IMR-90 (cell line): ENCODE measurements around the gene PLGRKT. TPM values are rescaled to one million over a fixed set of nuclear protein-coding genes. Genes with fewer than 3 reads are reported as not detected.
"Not testable (repeated sequence)": the region's sequence is repeated elsewhere in the genome, so short reads cannot be mapped to it uniquely, and the experiment has no call there.

Source experiments
- ATAC-seq: fragments of 200-7000 bp; cut with Tn5 transposase; 2 replicates; pipeline ENCODE4 v1.9.1; 2020; ENCODE audit warnings: low read depth, mild to moderate bottlenecking, moderate library complexity
- BruUV-seq: library from RNA; stranded (reverse); fragments of 400-500 nt; replicated peaks from 2 replicates; lab custom pipeline; 2021; lab: Mats Ljungman, UMichigan
- CTCF ChIA-PET: fragments of 300-600 bp; formaldehyde crosslinking; extraction: SDS; loops from one replicate; lab custom pipeline; 2021; ENCODE audit warnings: antibody characterized with exemption; lab: Yijun Ruan, JAX
- POLR2A ChIA-PET: fragments of 300-600 bp; sonication (Branson Sonifier 250); formaldehyde crosslinking; loops from one replicate; lab custom pipeline; 2022; ENCODE audit warnings: antibody characterized with exemption; ENCODE audit not compliant: unreplicated experiment; lab: Charles Lee
- DNase-seq: peaks from one replicate; pipeline ENCODE4 v3.0.0; 2013
- H2AFZ ChIP-seq: replicated peaks from 2 replicates; pipeline ENCODE3; 2013; ENCODE audit warnings: low read length, mild to moderate bottlenecking; ENCODE audit not compliant: poor library complexity
- H2AK5ac ChIP-seq: 2 replicates; pipeline ENCODE4 v1.6.1; 2013; ENCODE audit warnings: low read depth, low read length, inconsistent platforms
- H2AK9ac ChIP-seq: replicated peaks from 2 replicates; pipeline ENCODE3; 2013; ENCODE audit warnings: mild to moderate bottlenecking, low read depth, low read length, moderate library complexity; ENCODE audit not compliant: poor library complexity
- H2BK120ac ChIP-seq: 2 replicates; pipeline ENCODE4 v1.6.1; 2013; ENCODE audit warnings: low read depth, low read length, inconsistent platforms
- H2BK15ac ChIP-seq: 3 replicates; pipeline ENCODE4 v1.6.1; 2013; ENCODE audit warnings: low read depth, low read length, inconsistent platforms
- H2BK20ac ChIP-seq: 2 replicates; pipeline ENCODE4 v1.6.1; 2013; ENCODE audit warnings: low read depth, mild to moderate bottlenecking, inconsistent platforms, low read length, moderate library complexity
- H2BK5ac ChIP-seq: 2 replicates; pipeline ENCODE4 v1.6.1; 2013; ENCODE audit warnings: mild to moderate bottlenecking, low read depth, low read length, inconsistent platforms; ENCODE audit not compliant: poor library complexity, severe bottlenecking
- H3K14ac ChIP-seq: replicated peaks from 2 replicates; pipeline ENCODE4 v1.6.1; 2013; ENCODE audit warnings: low read depth, low read length, inconsistent platforms
- H3K18ac ChIP-seq: 2 replicates; pipeline ENCODE4 v1.6.1; 2013; ENCODE audit warnings: low read depth, low read length, control low read depth
- H3K23ac ChIP-seq: 2 replicates; pipeline ENCODE4 v1.6.1; 2013; ENCODE audit warnings: low read depth, low read length, inconsistent platforms
- H3K27ac ChIP-seq: 2 replicates; pipeline ENCODE4 v1.5.1; 2013; ENCODE audit warnings: mild to moderate bottlenecking, control low read depth, low read length; ENCODE audit not compliant: insufficient read depth
- H3K27me3 ChIP-seq: 2 replicates; pipeline ENCODE4 v1.6.1; 2013; ENCODE audit warnings: low read length; ENCODE audit not compliant: control insufficient read depth, insufficient read depth
- H3K36me3 ChIP-seq: 2 replicates; pipeline ENCODE4 v1.6.1; 2013; ENCODE audit warnings: low read length, mixed read lengths; ENCODE audit not compliant: control insufficient read depth, insufficient read depth
- H3K4ac ChIP-seq: 2 replicates; pipeline ENCODE4 v1.6.1; 2013; ENCODE audit warnings: low read depth, low read length, inconsistent platforms
- H3K4me1 ChIP-seq: 2 replicates; pipeline ENCODE4 v1.6.1; 2013; ENCODE audit warnings: low read length, mixed read lengths; ENCODE audit not compliant: control insufficient read depth, insufficient read depth
- H3K4me2 ChIP-seq: 2 replicates; pipeline ENCODE4 v1.6.1; 2013; ENCODE audit warnings: low read depth, mild to moderate bottlenecking, control low read depth, low read length, moderate library complexity
- H3K4me3 ChIP-seq: 2 replicates; pipeline ENCODE4 v1.5.1; 2013; ENCODE audit warnings: low read depth, mild to moderate bottlenecking, control low read depth, low read length, moderate library complexity; ENCODE audit not compliant: insufficient read depth
- H3K56ac ChIP-seq: 2 replicates; pipeline ENCODE4 v1.6.1; 2013; ENCODE audit warnings: low read length, inconsistent platforms; ENCODE audit not compliant: insufficient read depth; ENCODE audit errors: extremely low read depth
- H3K79me1 ChIP-seq, 2 experiments: 2 replicates each; pipeline ENCODE4 v1.6.1; 2013; ENCODE audit warnings: low read length in 2 of 2, inconsistent platforms in 1 of 2, low read depth in 1 of 2
- H3K9ac ChIP-seq: 2 replicates; pipeline ENCODE4 v1.6.1; 2013; ENCODE audit warnings: low read depth, low read length, control low read depth
- H3K9me1 ChIP-seq: 2 replicates; pipeline ENCODE4 v1.6.1; 2013; ENCODE audit warnings: low read length, inconsistent platforms; ENCODE audit not compliant: insufficient read depth
- H3K9me3 ChIP-seq: 2 replicates; pipeline ENCODE4 v1.6.1; 2013; ENCODE audit warnings: low read length; ENCODE audit not compliant: control insufficient read depth, insufficient read depth
- H4K20me1 ChIP-seq: 2 replicates; pipeline ENCODE4 v1.6.1; 2013; ENCODE audit warnings: low read length, inconsistent platforms; ENCODE audit not compliant: insufficient read depth
- H4K5ac ChIP-seq: 2 replicates; pipeline ENCODE4 v1.6.1; 2013; ENCODE audit warnings: mild to moderate bottlenecking, low read depth, low read length, control low read depth
- H4K8ac ChIP-seq, 2 experiments: 2 replicates each; pipeline ENCODE4 v1.6.1; 2013; ENCODE audit warnings: low read depth in 2 of 2, low read length in 2 of 2, control low read depth in 1 of 2, inconsistent platforms in 1 of 2
- H4K91ac ChIP-seq: 2 replicates; pipeline ENCODE4 v1.6.1; 2013; ENCODE audit warnings: low read depth, low read length, inconsistent platforms; ENCODE audit not compliant: insufficient read depth
- FOS ChIP-seq: fragments of 150-350 bp; IDR thresholded peaks from 2 replicates; pipeline ENCODE4 v1.6.1; 2016; ENCODE audit warnings: low read depth, low read length
- RFX5 ChIP-seq: IDR thresholded peaks from 2 replicates; pipeline ENCODE4 v1.8.0; 2012; ENCODE audit warnings: low read depth, mild to moderate bottlenecking, low read length, moderate library complexity
- WGBS, 2 experiments: methylation state at CpG; one replicate each; pipeline versions ENCODE4 v1.1.5 to v1.1.7; 2013; ENCODE audit warnings: missing lambda C conversion rate in 2 of 2; ENCODE audit not compliant: insufficient read length in 1 of 2; ENCODE audit errors: extremely low coverage in 2 of 2; 5-methylcytosine and 5-hydroxymethylcytosine counted together
- dilution Hi-C: fragments of 300-500 bp; cut with HindIII; formaldehyde crosslinking; loops from one replicate; pipeline ENCODE4 v1.14.3; 2018; ENCODE audit warnings: low sequenced_read_pairs; ENCODE audit not compliant: unreplicated experiment
- in situ Hi-C: fragments of 300-500 bp; cut with MboI; formaldehyde crosslinking; loops from 3 replicates; pipeline ENCODE4 v1.14.3; 2019; ENCODE audit warnings: low sequenced_read_pairs, inconsistent platforms, mixed read lengths
- intact Hi-C: fragments of 100-400 bp; cut with micrococcal nuclease; formaldehyde crosslinking; loops from 2 replicates; pipeline ENCODE4 v1.10.0; 2022
- polyA plus RNA-seq, 3 experiments: library from polyadenylated mRNA; depleted of rRNA; stranded (reverse); fragments of >200 nt; gene quantifications; 2 replicates each; pipeline ENCODE4 v1.2.3, GENCODE V29; 2012; ENCODE audit warnings: low replicate concordance in 1 of 3
- total RNA-seq: library from RNA; depleted of rRNA; stranded (reverse); fragments of >200 nt; gene quantifications from 2 replicates; pipeline ENCODE4 v1.2.3, GENCODE V29; 2012

Gene PLGRKT
- total and polyA plus RNA-seq, 2 of the 4 experiments (the other 2 are of a cell fraction), result 10.8 to 12.7 TPM

DNA sequence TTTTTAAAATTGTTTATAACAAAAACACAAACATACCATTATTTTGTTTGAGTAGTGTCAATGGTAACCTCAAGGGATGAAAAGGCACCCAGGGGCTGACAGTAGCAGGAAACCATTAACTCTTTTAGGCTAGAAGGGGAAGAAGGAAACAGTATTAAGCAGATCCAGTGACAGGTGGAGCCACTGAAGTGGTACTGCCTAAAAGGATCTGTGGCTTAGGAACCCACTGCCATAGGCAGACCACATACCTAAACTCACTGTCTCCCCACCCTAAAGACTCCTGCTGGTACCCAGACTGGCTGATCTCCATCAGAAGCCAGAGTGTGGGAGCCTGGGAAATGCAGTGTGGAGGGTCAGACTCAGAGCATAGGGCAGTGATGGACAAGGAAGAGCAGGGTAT, 111.5 kb downstream of the PLGRKT start:
- Histone ChIP-seq H3K79me1 (no peaks in the 10 kb centered on the region), H3K9ac (no peak overlapping the region), H2AFZ (no peak overlapping the region), H2AK5ac (no peak overlapping the region), H4K91ac (no peak overlapping the region), H2BK20ac (no peak overlapping the region), H2BK5ac (no peak overlapping the region), H2AK9ac (no peak overlapping the region), H3K23ac (no peak overlapping the region), H3K9me1 (no peaks in the 10 kb centered on the region), H3K4me1 (no peaks in the 10 kb centered on the region), H3K4me2 (no peak overlapping the region), H3K18ac (no peak overlapping the region), H3K27me3 (no peaks in the 10 kb centered on the region; the same call in 1 of the 2 replicates), H4K8ac (no peak overlapping the region), H3K4me3 (no peak overlapping the region), H3K14ac (no peak overlapping the region), H4K5ac (no peak overlapping the region), H3K27ac (no peak overlapping the region), H3K36me3 (no peaks in the 10 kb centered on the region), H3K4ac (no peak overlapping the region), H2BK15ac (no peak overlapping the region), H2BK120ac (no peak overlapping the region), H3K9me3 (no peaks in the 10 kb centered on the region), H3K56ac (no peak overlapping the region), H4K20me1 (no peaks in the 10 kb centered on the region)
- ChIA-PET POLR2A (no interaction called here), CTCF (no interaction called here)
- no TSS peak for BruUV-seq
- DNase-seq (no peak), ATAC-seq (no peak)
- in situ Hi-C loops (no loop called here), intact Hi-C loops (no loop called here), dilution Hi-C loops (no loop called here)
- no peak for TF ChIP-seq RFX5
- TF ChIP-seq FOS, result no peak

DNA sequence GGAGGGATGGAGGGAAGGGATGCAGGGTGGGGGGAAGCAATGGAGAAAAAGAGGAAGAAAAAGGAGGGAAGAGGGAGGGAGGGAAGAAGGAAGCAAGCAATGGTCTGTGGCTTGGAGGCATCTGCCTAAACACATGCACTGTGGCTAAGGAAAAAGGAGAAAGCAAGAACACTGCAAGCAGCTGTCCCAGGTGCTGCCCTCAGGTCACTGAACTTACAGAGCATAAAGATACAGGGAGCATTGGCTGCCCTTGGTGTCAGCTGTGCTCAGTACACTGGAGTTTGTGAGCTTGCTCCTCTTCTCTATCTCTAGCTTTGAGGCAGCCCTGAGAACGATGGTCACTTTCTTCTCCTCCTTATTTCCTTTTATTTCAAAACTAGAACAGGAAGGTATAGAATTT, 116.1 kb downstream of the PLGRKT start:
- no CpG with 5 or more reads among the region's 1 CpG for WGBS, 2 experiments
- H2AFZ ChIP-seq, in situ Hi-C loops, H3K79me1 ChIP-seq, POLR2A ChIA-PET, H4K8ac ChIP-seq, H3K4me3 ChIP-seq, H3K9ac ChIP-seq, H3K18ac ChIP-seq, H2AK5ac ChIP-seq, H3K56ac ChIP-seq, H3K14ac ChIP-seq, H4K91ac ChIP-seq, dilution Hi-C loops, H2BK20ac ChIP-seq, H3K4me2 ChIP-seq, H2BK120ac ChIP-seq, H3K23ac ChIP-seq, H2BK15ac ChIP-seq, intact Hi-C loops, H2AK9ac ChIP-seq, H3K27me3 ChIP-seq, H3K4ac ChIP-seq, H4K20me1 ChIP-seq, H3K9me3 ChIP-seq, H4K5ac ChIP-seq, H3K36me3 ChIP-seq, H3K9me1 ChIP-seq, BruUV-seq, H2BK5ac ChIP-seq, H3K4me1 ChIP-seq, H3K27ac ChIP-seq, ATAC-seq, DNase-seq: not testable (repeated sequence)
- CTCF ChIA-PET, result interaction anchor here (1.1 to 1.5 kb wide), 3 partner anchors 30 to 279 kb away, joined by 3 to 4 read pairs (median 3); no protein-coding TSS in a partner anchor
